ENCODE data around the gene TSPY4.
"Not testable (repeated sequence)": the region's sequence is repeated elsewhere in the genome, so short reads cannot be mapped to it uniquely, and the experiment has no call there.

The TSPY4 gene

GRCh38 chrY:9337164-9337563, at the start of gene TSPY4:
Gene TSPY4 (plus strand): TSS chrY:9337464. CDS start chrY:9337510, 46 bp downstream.
- in situ Hi-C loops (cut with MboI; ENCODE audit: low sequenced_read_pairs) = not testable (repeated sequence)

- in situ Hi-C loops (cut with MboI; ENCODE audit: low sequenced_read_pairs) = no loop called here
Measured at GRCh38 chrY:9320996-9321395, 16.3 kb upstream of the TSPY4 start.

- in situ Hi-C loops (cut with MboI; ENCODE audit: low sequenced_read_pairs) = not testable (repeated sequence)
Measured at GRCh38 chrY:9357497-9357896, 20.2 kb downstream of the TSPY4 start, which contains the start of gene TSPY8. Gene TSPY8 (plus strand): TSS chrY:9357797. CDS start chrY:9357843, 46 bp downstream.

Measured in HL-60/S4 treated with phorbol 12-myristate 13-acetate at 8.2 ng/mL for 4 days and 3 days (cell line).